GM18519 (cell line): ENCODE results near the gene PITPNM3.
"Not testable (repeated sequence)": the region's sequence is repeated elsewhere in the genome, so short reads cannot be mapped to it uniquely, and the experiment has no call there.

Source experiments
- ATAC-seq: cut with Tn5 transposase; IDR thresholded peaks from one replicate; pipeline ENCODE4 v1.9.1; 2021; ENCODE audit warnings: mild to moderate bottlenecking, moderate library complexity; ENCODE audit not compliant: unreplicated experiment, low FRiP score

The PITPNM3 gene

DNA sequence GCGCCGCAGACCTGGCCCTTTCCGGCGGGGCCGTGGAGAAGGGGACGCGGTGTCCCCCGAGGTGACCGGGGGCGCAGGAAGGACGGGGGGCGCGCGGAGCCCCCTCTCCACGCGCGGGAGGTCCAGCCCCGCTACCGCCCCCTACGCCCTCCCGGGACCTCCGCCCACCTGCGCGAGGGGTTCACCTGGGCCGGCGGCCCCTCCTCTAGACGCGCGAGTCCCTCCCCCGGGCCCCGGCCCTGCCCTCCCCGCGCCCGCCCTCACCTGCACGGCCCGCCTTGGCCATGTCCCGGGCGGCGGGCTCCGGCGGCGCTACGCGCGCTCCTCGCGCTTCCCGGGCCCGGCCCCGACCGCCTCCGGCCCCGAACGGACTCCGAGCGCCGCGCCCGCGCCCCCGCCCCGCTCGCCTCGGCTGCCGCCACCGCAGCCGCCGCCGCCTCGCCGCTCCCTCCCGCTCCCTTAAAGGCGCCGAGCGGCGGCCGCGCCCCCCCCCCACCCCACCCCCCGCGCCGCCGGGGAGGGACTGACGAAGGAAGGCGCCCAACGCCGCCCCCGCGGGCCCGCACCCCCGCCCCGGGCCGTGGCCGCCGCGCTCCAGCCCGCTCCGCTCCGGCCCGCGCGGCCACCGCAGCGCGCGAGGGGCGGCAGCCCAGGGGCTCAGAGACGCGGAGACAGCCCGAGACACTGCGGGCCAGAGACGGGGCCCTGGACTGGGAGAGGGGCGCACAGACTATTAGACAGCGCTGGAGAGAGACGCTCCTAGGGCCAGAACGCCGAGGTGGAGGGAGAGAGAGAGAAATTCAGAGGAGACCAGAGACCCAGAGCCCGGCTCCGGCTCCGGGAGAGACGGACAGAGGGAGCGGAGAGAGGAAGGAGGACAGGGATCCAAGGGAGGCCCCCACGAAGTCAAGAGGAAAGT, at the start of gene PITPNM3:
Gene PITPNM3, minus strand, starts transcription at position 435 of the 919 bp plus-strand sequence. Its CDS starts 149 bp downstream, at position 286.
- ATAC-seq: no peak

- ATAC-seq: no peak
These were observed 48.8 kb upstream of the PITPNM3 start for GRCh38 chr17:6605142-6605541.

- ATAC-seq: no peak
These were observed 47.5 kb upstream of the PITPNM3 start for GRCh38 chr17:6603744-6604325.

DNA sequence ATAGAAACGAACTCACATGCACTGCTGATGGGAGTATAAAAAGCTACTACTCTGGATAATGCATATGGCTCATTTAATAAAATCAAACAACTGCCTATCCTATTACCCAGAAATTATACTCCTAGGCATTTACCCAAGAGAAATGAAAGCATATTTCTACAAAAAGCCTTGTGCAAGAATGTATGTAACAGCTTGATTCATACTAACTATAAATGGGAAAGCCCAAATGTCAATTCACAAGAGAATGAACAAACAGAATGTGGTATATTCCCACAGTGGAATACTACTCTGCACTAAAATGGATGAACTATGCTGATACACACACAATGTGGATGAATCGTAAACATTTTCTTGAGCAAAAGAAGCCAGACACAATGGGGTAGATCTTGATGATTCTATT, 45.8 kb upstream of the PITPNM3 start:
- ATAC-seq: no peak

- no peak for ATAC-seq
These were observed 43.0 kb upstream of the PITPNM3 start for GRCh38 chr17:6599364-6599763.

DNA sequence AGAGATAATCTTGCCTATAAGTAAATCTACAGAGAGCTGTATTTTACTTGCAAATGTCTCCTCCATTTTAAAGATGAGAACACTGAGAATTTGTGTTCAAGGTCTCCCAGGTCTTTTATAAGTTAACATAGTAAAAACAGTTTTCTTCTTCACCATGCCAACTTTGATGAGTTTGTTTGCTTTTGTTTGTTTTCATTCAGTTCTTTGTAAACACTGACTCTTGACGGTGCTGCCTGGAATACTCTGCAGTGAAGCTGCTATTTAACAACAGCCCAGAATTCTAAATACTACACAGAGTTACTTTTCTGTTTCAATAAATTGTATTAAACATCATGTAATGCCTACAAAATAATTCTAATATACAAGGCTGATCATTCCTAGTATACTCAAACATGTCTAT, 41.4 kb upstream of the PITPNM3 start:
- ATAC-seq: no peak

- ATAC-seq: no peak
These were observed 40.6 kb upstream of the PITPNM3 start for GRCh38 chr17:6596941-6597340.

GRCh38 chr17:6596511-6596910, 40.2 kb upstream of the PITPNM3 start:
- ATAC-seq: no peak

- no peak for ATAC-seq
These were observed 39.7 kb upstream of the PITPNM3 start for GRCh38 chr17:6596081-6596480.

- not testable (repeated sequence) for ATAC-seq
These were observed 37.0 kb upstream of the PITPNM3 start for GRCh38 chr17:6593371-6593770.

DNA sequence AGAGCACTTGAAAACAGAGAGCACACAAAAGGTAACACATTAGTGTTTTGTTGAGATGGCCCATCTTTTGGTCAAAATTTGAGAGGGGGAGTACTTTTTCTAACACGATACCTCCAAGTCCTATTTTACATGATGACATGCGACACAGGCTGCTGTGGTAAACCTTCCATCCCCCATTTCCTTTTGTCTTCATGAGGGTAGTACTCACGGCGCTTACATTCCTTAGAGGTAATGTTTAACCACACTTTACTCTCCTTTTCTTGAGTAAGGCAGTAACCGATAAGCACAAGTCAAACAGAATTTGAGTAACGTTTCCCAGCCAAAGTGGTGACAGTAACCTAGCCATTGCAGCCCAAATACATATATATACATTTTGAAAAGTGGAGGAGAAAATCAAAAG, 35.8 kb upstream of the PITPNM3 start:
- ATAC-seq: no peak

DNA sequence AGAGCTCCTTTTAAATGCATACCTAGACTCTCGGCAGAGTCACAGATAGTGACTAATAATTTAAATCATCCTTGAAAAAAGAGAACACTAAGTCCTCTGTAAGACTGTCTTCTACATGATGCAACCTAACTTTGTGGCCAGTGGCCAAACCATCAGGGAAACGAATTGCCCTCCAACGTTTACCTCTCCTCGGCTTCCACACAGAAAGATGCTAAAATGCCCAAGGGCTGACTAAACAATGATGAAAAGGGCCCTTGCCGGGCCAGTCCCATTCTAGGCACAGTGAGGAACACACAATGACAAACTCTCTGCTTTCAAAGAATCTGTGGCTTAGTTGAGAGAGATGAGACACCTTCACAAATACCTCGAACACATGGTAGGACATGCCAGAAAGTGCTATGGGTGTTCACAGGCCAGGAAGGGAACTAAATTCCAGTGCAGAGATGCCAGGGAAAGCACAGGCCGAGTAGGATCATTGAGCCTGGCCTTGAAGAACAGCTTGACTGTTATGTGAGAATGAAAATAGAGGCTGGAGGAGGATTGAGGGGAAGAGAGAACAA, 35.3 kb upstream of the PITPNM3 start:
- ATAC-seq: no peak

DNA sequence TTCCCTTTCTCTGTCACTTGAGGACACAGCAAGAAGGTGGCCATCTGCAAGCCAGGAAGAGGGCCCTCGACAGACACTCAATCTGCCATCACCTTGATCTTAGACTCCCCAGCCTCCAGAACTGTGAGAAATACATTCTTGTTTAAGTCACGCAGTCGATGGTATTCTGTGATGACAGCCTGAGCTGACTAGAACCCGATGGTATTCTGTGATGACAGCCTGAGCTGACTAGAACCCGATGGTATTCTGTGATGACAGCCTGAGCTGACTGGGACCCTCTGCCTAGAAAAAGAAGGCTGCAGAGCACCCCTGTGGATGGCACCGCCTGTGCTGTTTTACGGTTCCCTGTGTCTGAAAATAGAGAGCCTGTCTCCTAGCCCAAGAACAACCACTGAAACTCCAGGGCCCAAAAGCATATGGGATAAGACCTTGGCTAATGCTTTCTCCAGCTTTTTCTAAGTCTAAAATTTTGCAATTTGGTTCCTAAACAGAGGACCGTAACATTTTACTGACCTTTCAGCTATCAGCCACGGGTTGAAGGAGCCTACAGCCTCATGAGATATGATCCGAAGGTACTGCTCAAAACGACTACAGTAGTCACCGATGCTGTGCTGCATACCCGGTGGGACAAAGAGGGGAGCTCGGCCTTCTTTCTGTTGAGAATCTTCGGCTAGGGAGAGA, 33.1 kb upstream of the PITPNM3 start:
- ATAC-seq: no peak

DNA sequence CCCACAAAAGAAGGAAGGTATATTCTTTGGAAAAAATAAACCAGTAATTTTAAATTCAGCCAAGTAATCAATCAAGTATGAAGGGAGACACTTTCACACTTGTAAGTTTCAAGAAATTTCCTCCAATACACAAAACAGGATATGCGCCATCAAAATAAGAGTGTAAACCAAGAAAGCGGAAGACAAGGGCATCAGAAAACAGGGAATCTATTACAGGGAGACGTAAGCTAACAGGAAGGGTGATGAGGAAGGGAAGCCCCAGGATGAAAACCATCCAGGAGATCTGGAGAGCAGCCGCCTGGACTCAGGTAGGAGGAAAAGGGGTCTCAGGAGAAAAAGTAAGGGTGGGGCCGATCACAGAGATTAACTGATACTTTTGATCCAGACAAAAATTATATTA, 31.8 kb upstream of the PITPNM3 start:
- no peak for ATAC-seq

- ATAC-seq: no peak
These were observed 31.0 kb upstream of the PITPNM3 start for GRCh38 chr17:6587310-6587709.

DNA sequence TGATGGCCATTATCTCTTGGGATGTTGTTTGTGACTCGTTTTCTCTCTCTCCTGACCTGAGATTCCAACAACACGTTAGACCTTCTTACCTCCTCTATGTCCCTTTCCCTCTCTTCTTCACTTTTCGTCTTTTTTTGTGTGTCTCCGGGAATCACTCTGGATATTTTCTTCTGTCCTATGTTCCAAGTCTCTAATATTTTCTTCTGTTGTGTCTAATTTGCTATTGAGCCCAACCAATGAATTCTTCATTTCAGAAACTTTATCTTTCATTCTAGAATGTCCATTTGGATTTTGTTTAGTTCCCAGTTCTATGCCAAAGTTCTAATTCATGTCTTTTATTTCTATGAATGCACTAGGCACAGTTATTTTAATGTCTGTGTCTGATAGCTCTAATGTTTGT, 27.1 kb upstream of the PITPNM3 start:
- ATAC-seq: no peak

GRCh38 chr17:6580625-6581024, 24.3 kb upstream of the PITPNM3 start:
- ATAC-seq: no peak

GRCh38 chr17:6578491-6578890, 22.1 kb upstream of the PITPNM3 start:
- ATAC-seq: no peak

GRCh38 chr17:6577686-6578263, 21.4 kb upstream of the PITPNM3 start:
- ATAC-seq: no peak

DNA sequence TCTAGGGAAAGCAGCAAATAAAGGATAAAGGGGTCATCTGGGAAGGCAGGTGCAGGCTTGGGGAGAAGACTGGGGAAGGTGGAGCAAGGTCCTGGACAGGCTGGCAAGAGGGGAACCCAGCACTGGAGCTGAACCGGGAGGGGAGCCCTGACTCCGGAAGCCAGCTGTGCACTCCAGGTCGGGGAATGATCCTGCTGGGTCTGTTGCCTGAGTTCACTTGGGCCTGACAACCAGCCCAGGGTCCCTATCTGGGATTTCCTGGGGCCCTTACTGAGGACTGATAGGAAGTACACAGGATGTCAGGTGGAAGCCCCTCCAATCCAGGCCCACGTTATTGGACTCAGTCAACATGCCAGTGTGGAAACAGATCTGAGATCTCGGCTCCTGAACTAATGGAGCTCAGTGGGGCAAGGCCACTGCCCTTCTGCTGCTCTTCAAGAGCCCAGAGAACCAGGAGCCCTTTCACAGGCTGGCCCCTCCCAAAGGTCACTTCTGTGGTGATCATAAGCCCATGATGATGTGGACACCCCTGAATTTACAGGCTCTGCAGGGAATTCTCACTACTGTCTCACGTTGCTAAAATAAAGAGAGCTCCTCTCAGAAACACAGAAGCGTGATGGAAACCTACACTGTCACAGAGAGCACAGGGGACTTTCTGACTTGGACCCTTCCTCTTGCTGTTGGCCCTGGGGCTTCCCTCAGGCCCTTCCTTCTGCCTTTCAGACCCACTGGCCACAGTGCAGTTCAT, 19.9 kb upstream of the PITPNM3 start:
- ATAC-seq: no peak
